ENCODE measurements around the gene GLIS2.
A peak's percentile ranks its signal among the peaks of the same experiment; 100 is the strongest.

DNA sequence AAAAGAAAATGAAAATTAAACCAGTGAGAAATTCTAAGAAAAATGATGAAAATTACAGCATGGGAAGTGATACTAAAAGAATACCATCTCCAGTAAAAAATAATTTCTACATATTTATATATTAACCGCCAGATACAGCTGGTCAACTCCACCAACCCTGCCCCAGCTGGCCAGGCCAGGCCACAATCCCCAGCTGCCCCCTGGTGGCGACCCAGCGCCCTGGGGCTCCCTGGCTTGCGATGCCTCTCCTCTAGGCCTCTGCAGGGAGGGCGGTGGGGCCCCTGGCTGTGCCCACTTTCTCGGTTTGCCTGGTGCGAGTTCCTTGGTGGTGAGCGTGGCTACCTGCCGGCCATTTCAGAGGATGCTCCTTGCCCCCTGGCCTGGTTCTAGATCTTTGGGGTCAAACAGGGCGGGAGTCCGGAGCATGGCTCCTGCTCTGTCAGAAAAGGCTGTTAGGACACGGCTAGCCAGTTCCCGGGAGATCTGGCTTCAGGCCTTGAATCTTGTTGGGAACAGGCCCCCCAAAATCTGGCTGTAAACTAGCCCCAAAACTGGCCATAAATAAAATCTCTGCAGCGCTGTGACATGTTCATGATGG is 14.5 kb downstream of the GLIS2 start:
- TF ChIP-seq RAD21 (IDR thresholded peaks at IDR 0.05): peak; percentile 93 to 95
- TF ChIP-seq, protein P1, sequence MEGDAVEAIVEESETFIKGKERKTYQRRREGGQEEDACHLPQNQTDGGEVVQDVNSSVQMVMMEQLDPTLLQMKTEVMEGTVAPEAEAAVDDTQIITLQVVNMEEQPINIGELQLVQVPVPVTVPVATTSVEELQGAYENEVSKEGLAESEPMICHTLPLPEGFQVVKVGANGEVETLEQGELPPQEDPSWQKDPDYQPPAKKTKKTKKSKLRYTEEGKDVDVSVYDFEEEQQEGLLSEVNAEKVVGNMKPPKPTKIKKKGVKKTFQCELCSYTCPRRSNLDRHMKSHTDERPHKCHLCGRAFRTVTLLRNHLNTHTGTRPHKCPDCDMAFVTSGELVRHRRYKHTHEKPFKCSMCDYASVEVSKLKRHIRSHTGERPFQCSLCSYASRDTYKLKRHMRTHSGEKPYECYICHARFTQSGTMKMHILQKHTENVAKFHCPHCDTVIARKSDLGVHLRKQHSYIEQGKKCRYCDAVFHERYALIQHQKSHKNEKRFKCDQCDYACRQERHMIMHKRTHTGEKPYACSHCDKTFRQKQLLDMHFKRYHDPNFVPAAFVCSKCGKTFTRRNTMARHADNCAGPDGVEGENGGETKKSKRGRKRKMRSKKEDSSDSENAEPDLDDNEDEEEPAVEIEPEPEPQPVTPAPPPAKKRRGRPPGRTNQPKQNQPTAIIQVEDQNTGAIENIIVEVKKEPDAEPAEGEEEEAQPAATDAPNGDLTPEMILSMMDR (IDR thresholded peaks at IDR 0.05; ENCODE audit: low read depth, low read length, missing input control): peak; percentile 95
- TF ChIP-seq, protein P2, sequence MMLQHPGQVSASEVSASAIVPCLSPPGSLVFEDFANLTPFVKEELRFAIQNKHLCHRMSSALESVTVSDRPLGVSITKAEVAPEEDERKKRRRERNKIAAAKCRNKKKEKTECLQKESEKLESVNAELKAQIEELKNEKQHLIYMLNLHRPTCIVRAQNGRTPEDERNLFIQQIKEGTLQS (IDR thresholded peaks at IDR 0.05): no peak
- TF ChIP-seq SP1 (IDR thresholded peaks at IDR 0.05): no peak

Measured in liver (tissue), 3 donors.